ENCODE data around the gene OBP2A.
"Not testable (repeated sequence)": the region's sequence is repeated elsewhere in the genome, so short reads cannot be mapped to it uniquely, and the experiment has no call there.

OBP2A gene

DNA sequence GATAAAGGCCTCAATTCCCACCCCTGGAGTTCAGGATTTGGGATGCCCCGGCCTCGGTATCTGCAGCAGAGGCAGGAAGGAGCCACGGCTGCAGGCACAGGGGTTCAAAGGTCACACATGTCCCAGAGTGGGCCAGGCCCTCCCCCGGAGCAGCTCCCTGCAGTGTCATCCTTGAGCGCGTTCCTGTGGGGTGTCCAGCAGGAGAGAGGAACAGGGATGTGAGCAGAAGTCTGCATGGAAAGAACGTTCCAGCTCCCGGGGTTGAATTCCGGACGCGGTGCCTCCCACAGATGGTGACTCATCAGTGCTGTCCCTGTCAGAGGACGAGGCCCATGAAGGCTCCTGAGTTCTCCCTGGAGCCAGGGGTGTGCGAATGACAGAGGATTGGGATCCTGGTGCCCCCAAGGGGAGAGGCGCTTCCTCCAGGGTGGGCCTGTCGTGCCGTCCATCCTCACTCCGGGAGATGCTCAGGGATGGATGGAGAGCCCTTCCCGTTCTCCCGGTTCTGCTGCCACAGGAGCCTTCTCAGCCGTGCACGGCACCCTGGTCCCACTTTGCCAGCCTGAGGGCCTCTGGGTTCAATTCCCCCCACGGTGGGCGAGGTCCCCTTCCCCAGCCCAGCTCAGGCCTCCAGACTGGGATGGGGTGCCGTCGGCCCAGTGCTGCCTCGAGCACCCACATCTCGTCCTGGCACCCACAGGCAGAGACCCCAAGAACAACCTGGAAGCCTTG, 21.6 kb upstream of the OBP2A start:
- TF ChIP-seq, protein P1, sequence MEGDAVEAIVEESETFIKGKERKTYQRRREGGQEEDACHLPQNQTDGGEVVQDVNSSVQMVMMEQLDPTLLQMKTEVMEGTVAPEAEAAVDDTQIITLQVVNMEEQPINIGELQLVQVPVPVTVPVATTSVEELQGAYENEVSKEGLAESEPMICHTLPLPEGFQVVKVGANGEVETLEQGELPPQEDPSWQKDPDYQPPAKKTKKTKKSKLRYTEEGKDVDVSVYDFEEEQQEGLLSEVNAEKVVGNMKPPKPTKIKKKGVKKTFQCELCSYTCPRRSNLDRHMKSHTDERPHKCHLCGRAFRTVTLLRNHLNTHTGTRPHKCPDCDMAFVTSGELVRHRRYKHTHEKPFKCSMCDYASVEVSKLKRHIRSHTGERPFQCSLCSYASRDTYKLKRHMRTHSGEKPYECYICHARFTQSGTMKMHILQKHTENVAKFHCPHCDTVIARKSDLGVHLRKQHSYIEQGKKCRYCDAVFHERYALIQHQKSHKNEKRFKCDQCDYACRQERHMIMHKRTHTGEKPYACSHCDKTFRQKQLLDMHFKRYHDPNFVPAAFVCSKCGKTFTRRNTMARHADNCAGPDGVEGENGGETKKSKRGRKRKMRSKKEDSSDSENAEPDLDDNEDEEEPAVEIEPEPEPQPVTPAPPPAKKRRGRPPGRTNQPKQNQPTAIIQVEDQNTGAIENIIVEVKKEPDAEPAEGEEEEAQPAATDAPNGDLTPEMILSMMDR (IDR thresholded peaks at IDR 0.05; ENCODE audit: low read length, missing control alignments): no peak
- no peak overlapping the region for H3K4me3 ChIP-seq (replicated peaks; ENCODE audit: low read depth, low read length)
- peak; percentile 47 for DNase-seq (ENCODE audit: low read depth)

DNA sequence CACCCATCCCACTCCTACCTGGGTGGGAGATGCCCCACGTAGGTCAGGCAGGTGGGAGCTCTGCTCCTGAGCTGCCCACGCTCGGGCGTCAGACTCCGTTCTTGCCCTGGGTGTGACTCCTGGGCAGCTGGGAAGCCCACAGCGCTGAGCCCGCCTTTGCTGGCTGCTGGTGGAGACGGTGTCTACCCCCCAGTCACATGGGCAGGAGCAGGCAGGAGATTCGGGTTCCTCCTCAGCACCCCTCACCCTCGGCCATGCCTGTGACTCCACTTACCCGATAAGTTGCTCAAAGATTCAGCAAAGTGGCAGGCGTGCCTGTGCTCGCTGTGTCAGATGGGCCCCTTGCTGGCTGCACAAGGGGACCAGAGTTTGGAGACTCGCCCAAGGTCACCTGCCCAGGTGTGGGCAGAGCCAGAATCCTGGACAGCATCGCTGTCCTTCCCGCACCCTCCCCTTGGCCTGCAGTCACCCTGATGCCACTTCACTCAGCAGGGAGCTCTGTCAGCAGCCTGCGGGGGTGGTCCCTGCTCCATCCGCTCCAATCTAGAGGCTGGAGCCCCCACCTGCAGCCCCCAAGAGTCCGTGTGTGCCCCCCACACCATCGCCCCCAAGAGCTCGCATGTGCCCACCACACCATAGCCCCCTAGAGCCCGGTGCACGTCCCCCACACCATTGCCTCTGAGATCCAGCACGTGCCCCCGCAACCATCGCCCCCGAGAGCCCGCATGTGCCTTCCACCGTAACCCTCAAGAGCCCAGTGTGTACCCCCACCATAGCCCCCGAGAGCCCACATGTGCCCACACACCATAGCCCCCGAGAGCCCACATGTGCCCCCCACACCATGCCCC, 20.5 kb upstream of the OBP2A start:
- no peak for DNase-seq (ENCODE audit: low read depth)
- TF ChIP-seq, protein P1 (IDR thresholded peaks at IDR 0.05; ENCODE audit: low read length, missing control alignments): no peak
- H3K4me3 ChIP-seq (replicated peaks; ENCODE audit: low read depth, low read length): no peak overlapping the region

DNA sequence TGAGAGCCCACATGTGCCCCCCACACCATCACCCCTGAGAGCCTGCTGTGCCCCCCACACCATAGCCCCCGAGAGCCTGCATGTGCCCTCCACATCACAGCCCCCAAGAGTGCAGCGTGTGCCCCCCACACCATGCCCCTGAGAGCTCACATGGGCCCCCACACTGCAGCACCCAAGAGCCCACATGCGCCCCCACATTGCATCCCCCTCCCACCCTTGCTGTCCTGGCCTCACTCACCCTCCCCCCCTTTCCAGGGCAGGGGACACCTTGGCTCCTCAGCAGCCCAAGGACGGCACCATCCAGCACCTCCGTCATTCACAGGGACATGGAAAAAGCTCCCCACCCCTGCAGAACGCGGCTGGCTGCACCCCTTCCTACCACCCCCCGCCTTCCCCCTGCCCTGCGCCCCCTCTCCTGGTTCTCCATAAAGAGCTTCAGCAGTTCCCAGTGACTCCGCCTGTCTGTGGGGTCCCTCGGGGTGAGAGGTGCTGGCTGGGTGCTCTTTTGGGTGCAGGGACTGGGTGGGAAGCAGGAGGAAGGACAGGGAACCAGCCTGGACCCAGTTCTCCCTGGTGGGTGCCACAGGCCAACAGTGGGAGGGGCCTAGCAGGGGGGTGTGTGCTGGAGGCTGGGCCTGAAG, 19.7 kb upstream of the OBP2A start:
- DNase-seq (ENCODE audit: low read depth): no peak
- H3K4me3 ChIP-seq (replicated peaks; ENCODE audit: low read depth, low read length): no peak overlapping the region
- TF ChIP-seq, protein P1 (IDR thresholded peaks at IDR 0.05; ENCODE audit: low read length, missing control alignments): no peak

DNA sequence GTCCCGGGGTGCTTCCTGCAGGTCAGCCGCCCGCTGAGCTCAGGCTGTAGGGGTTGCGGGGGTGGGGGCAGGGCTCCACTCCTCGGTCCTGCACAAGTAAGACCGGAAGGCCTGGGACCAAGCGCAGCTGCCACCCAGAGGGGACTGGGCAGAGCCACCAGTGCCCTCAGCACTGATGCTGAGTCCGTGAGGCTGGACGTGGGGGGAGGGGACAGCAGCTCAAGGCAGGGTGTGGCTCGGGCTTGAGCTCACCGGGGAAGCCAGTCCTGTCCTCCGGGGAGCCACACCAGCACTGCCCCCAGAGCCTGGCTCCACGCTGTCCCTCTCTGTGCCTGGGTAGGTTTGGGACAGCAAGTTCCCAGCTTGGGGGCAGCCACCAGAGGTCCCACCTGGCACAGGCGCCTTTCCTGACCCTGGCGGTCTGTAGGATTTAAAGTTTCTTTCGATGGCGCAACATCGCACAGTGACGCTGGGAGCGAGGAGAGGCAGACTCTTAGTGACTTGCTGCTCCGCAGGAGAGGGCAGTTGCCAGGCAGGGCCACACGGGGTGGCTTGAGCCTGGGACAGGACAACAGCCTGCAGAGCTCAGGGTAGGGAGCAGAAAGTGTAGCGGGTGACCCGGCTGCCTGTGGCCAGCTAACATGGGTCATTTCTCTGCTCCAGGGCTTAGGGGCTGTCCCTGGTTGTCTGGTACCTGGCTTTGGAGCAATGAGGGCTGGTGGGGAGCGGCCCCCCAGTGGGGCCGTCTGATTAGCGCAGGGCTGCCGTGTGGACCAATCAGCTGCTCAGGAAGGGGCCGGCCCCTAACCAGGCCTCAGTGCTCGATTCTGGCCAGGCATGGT, 19.0 kb upstream of the OBP2A start:
- TF ChIP-seq, protein P1 (IDR thresholded peaks at IDR 0.05; ENCODE audit: low read length, missing control alignments): no peak
- no peak overlapping the region for H3K4me3 ChIP-seq (replicated peaks; ENCODE audit: low read depth, low read length)
- no peak for DNase-seq (ENCODE audit: low read depth)

DNA sequence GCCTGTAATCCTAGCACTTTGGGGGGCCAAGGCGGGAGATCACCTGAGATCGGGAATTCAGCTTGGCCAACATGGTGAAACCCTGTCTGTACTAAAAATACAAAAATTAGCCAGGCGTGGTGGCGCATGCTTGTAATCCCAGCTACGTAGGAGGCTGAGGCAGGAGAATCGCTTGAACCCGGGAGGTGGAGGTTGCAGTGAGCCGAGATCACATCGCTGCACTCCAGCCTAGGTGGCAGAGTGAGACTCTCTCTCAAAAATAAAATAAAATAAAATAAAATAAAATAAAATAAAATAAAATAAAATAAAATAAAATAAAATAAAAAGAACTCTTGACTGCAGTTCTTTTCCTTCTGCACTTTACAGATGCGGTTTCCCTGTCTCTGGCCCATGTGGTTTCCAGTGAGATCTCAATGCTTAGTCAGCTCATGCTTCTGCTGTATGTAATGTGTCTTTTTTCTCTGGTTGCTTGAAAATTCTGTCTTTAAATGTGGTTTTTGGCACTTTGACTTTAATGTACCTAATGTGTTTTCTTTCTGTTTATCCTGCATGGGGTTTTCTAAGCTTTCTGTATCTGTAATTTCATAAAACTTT, 17.0 kb upstream of the OBP2A start:
- not testable (repeated sequence) for H3K4me3 ChIP-seq (replicated peaks; ENCODE audit: low read depth, low read length); DNase-seq (ENCODE audit: low read depth)

DNA sequence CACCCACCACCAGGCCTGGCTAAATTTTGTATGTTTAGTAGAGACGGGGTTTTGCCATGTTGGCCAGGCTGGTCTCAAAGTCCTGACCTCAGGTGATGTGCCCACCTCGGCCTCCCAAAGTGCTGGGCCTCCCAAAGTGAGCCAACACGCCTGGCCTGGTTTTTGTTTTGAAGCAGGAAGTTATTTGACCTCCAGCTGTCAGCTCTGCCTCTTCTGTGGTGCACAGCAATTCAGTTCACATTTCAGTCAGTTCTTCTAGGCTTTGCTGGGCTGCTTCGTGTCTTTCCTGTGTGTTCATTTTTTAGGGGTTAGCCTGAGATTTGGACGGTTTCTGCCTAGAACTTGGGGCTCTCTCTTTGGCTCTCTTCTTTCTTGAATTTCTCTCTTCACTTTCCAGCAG, 15.8 kb upstream of the OBP2A start:
- no peak for DNase-seq (ENCODE audit: low read depth)
- no peak overlapping the region for H3K4me3 ChIP-seq (replicated peaks; ENCODE audit: low read depth, low read length)
- TF ChIP-seq, protein P1 (IDR thresholded peaks at IDR 0.05; ENCODE audit: low read length, missing control alignments): no peak

All from fibroblast of pulmonary artery (primary cell).